Stimulated activated CD4-positive, alpha-beta T cell treated with anti-CD3 and anti-CD28 coated beads, Interleukin-1b, Interleukin-23, amount 100 ng/mL, for 24 hours (primary cell): ENCODE results near the gene HGFAC.

Source experiments
- DNase-seq, 4 experiments: peaks; one replicate each; pipeline ENCODE4 v3.0.0-alpha.2; 2020; ENCODE audit warnings: low read depth in 4 of 4, low spot score in 1 of 4

HGFAC gene

DNA sequence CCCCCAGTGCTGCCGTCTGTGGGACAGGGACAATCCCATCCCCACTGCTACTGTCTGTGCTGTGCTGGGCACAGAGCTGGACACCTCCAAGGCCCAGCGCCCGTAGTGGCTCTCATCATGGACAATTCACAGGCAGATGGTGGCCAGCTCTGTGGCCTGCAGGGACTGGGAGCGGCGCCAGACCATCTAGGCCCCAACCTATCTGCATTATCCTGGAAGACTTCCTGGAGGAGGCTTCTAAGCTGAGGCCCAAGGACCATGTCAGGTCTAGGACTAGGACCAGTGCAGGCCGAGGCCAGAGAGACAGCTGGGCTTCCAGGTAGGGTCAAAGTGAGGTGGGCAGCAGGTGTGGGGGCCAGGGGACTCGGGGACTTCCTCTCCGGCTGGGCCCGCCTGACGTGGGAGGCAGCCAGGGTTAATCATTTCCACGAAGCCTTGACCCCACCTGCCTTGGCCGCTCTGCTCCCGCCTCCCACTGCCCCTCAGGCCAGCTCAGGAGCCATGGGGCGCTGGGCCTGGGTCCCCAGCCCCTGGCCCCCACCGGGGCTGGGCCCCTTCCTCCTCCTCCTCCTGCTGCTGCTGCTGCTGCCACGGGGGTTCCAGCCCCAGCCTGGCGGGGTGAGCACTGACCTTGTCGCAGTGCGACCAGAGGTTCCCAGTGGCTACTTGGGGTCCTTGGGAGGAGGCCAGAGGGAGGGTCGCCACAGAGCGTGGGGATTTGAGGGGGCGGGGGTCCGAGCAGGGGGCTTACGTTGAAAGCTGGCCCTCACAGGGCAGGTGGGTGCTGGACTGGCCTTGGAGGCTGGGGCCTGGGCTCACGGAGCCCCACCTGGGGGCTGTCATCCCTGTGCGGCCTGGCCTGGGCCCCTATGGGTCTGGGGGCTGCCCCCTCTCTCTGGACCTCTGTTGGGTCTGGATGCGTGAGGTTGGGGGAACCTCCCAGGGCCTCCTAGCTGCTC lies at the start of gene HGFAC:
HGFAC (plus strand) TSS at position 468 of the 959 bp plus-strand sequence; CDS start at position 502, 34 bp downstream.
- DNase-seq, result no peak

DNA sequence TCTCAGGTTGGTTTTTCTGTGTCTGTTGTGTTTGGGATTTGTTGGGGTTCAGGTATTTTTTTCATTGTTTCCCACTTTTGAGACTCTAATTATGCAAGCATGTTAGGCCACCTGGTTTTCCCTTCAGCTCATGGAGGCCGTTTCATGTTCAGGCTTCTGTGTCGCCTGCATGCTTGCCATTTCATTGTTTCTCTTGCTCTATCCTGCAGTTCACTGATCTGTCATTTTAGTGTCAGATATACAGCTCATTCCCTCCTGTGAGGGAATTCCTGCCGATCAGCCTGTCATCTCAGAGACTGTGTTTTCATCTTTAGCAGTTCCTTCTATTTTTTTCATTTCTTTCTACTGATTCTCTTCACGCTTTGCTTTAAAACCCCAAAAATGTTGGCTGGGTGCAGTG lies 49.4 kb upstream of the HGFAC start:
- no peak for DNase-seq

DNA sequence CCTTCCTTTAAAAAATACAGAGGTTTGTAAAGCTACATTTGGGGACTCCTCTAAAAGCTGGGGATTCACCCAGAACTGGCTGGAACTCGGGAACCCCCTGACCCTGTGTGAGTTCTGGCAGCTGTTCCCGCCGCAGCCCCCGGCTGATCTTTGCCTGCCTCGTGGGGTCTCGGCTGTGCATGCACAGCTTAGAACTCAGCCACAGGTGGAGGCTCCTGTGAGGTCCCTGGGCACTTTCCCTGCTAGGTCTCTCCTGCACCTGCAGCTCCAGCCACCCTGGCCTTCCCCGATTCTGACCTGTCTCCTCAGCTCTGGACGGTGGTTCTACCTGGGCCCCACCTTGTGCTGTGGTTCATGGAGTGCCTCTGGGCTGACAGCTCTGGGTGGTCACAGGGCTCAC lies 48.6 kb upstream of the HGFAC start:
- DNase-seq, result no peak

DNA sequence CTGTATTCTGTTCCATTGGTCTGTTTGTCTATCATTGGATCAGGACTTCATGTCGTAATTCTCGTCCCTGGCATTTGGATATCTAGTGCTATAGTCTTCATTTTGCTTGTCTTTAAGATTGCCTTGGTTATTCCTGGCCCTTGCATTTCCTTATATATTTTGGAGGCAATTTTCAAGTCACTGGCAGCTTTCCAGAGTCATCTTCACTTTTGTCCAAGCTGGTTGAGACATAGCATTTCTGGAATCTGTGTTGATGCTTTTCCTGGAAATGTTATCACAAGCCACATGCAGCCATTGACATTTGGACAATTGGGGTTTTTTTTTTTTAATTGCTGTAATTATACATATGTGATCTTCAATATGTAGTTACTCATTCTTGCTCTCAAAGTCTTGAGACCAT lies 45.2 kb upstream of the HGFAC start:
- DNase-seq, result no peak

- no peak for DNase-seq
Observed at GRCh38 chr4:3397128-3397527, 44.6 kb upstream of the HGFAC start.

DNA sequence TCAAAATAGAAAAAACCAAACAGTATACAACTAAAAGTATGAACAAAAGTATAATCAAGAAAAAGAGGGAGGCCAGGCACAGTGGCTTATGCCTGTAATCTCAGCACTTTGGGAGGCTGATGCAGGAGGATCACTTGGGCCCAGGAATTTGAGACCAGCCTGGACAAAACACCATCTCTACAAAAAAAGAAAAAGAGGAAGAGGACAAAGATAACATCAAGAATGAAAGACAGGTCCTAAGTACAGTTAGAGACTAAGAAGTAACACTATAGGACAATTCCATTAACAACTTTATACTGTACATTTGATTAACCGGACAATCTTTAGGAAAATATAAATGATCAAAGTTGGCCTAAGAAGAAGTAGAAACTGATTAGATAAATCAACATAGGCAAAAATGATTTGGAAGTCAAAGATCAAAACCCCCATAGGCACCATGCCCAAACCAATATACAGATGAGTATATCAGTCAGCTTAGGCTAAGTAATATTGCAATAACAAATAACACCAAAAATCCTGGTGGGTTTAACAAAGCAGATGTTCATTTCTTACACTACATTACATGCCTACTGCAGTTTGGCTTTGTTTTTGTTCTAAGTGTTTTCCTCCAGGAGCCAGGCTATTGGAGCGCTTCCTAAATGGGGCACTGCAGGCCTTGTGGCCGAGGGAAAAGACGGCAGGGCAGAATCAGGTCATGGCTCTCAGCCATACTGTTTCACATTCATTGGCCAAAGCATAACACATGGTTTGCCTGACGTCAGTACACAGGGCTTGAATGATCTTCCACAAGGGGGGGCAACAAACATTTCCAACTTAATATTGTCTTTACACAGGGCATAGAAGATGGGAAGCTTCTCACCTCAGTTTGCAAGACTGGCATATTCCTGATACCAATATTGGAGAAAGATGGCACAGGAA lies 42.2 kb upstream of the HGFAC start:
- no peak for DNase-seq

DNA sequence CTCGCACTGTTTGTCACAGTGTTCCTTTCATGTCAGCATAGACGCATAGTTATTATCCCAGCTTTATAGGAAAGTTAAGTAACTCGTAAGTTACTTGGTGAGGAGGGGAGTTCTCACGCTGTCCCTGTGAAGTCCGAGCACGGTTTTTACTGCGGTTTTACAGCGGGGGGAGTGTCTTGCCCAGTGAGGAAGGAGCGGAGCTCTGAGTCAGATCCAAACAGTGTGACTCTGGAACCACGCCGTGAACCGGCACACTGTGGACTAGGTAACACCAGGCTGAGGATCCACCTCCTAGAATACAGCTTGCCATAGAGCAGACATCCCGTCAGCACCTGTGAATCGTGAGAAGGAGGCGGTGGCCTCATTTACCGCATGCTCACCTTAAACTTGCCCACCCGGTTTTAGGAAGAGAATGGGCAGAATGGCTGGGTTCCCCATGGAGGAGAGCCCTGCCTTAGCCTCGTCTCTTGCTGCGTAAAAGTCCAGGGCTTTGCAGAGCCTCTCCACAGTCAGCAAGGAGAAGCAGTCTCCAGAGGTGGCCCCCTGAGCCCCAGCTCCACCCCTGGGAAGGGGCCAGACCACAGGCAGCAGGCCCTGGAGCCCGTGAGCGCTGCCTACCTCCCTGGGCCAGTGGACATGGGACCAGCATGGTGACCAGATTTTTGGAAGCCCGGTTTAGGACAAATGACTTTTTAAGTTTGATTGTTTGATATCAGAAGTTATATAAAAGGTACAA lies 40.2 kb upstream of the HGFAC start:
- DNase-seq, result no peak

DNA sequence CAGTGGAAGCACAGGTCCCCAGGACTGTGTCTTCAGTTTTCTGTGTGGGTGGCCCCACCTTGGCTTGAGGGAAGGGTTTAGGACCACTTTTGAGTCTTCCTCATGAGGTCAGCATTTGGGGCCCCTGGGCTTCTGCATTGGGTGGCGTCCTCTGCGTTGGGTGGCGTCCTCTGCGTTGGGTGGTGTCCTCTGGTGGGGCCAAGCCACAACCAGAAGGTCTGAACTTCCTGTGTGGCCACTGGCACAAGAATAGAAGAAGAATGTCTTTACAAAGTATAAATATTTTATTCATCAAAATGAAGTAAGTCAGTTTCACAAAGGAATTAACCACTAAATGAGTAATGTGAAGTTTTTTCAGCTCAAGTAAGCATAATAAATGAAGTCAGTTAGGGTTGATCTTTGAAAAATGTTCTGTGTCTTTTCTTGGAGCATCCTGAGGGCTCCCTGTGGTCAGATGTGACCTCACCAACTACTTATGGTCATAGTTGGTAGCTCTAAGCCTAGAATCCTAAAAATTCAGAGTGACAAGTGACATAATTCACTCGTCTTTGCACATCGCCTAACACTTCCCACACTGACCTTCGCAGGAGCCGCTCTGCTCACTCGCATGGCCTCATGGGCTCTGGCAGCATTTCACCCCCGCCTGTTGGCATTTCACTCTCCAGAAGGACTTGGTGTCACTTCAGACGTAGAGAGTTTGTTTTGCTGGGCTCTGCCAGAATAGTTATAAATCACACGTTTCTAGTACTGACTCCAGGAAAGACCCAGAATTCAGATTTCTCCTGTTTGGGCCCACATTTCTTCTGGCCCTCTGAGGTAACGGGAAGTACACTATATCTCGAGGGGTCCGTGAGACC lies 39.0 kb upstream of the HGFAC start:
- DNase-seq, result no peak

DNA sequence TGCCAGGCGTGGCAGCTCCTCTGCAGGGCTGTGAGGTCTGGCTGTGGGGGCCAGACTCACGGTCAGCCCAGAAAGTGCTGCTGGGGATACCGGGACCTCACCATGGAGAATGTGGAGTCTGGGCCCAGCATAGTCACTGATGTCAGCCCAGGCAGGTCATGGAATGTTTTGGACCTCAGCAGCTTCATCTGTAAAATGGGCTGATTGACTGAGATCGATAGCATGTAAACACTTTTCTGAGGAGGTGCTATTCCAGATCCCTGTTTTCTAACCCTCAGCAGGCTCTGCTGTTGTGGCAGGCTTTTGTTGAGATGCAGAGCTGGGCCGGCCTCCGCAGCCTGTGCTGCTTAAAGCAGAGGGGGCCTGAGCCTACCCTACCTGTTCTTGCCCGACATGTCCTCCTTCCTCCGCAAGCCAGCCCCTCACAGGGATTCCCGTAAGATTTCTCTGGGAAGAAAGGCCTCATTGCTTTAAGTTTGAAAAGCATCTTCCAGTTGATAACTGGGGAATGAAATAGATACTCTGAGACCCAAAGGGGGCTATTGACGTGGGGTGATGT lies 38.3 kb upstream of the HGFAC start:
- no peak for DNase-seq

DNA sequence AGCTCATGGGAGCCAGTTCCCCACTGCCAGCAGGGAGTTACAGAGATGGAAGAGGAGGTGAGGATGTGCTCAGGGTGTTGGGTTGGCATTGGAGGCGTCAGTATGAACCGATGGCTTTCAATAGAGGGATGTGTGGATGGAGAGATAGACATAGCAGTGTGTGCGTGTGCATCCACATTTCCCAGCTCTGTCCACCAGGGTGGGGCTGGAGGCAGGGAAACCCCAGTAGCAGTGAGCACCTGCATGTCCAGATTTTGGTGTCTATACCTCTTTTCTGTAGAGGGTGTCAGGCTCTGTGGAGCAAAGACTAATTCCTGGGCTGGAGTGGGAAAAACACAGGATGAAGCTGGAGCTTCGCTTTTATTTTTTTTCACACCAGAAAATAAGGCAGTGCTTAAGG lies 37.2 kb upstream of the HGFAC start:
- no peak for DNase-seq

DNA sequence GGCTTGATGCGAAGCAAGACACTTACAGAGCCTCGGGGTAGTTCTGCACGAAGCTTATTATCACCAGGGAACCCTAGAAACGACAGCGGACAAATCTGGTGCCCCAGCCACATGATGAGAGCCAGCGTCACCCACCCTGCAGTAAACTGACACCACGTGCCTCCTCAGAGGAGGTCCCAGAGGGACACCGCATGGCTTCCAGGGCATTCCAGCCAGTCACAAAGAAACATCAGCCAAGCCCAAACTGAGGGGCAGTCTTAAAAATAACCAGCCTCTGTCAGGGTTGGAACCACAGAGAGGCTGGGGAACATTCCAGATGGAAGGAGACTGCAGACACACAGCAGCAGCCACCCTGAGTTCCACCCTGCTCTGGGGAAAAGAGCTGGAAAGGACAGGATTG lies 36.6 kb upstream of the HGFAC start:
- no peak for DNase-seq

DNA sequence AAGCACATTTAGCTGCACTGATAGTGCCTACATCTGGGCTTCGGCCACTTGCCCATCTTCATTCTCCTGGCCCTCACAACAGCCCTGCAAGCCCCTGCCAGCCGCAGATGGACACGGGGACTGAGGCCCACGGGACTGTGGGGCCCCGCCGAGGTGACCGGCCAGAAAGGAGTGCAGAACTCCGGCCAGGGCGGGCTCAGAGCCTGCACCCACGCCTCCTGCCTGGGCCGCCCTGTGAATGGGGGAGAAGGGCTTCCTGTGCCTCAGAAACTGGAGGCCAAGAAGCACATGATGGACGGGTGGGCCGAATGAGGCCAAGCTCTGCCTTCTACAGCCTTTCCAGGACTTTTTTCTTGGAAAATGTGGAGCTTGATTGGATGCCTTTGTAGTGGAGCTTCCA lies 35.7 kb upstream of the HGFAC start:
- DNase-seq, result no peak

GRCh38 chr4:3406431-3406830 lies 35.3 kb upstream of the HGFAC start:
- DNase-seq, result no peak

GRCh38 chr4:3407171-3407771 lies 34.5 kb upstream of the HGFAC start:
- no peak for DNase-seq

DNA sequence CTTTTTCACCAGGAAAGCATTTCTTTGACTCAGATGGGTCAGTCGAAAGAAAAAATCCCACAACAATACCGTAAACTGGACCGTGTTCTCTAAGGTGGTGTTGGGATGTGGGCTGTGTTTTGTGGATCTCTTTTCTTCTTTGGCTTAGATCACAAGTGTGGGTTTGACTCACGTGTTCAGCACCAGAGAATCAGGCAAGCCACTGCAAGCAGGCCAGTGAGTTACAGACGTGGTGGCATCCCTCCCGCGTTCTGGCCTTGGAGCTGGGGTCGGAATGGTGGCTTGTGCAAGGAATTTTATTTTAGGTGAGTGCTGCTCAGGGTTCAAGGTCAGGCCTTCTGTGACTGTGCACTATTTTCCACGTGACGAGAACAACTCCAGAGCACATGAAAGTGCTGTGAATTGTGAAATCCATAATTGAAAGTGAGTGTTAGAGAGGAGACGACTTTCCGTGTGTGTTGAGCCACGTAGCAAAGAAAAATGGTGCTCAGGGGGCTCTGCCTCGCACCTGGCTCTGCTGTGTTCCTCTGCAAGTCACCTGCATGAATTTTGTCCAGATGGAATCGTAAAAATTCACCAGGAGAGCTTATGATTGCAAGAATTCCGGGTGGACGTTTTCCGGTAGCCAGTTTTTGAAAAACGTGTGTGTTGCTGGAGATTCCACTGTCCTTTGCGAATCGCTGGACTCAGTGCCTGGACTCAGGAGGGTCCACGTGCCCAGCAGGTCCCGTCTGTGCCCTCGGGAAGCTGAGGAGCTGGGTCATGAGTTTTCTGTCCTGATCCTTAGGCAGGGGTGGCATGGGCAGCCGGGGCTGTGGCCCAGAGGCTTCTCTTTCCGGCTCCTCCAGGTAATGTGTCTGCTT lies 33.6 kb upstream of the HGFAC start:
- no peak for DNase-seq

DNA sequence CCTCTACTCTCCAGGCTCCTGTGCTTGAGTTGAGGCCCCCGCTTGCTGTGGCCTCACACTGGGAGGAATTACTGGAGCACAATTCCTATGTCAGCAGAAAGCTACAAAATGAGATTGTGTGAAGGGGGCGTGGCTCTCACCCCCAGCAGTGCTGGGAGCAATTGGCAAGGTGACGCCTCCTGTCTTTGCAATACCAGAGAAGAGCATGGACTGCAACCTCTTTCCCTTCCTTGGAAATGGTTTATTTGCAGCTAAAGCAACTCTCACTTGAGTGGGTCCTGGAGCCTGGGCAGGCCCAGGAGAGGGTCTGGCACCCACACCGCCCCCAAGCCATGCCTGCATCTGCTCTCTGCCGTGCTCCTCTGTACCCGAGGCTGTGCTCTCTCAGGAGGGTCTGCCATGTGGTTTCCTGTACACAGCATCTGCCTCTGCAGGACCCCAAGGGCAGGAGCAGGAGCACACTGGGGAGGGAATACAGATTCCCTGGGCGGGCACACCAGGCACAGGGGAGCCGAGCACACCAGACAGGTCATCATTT lies 32.9 kb upstream of the HGFAC start:
- no peak for DNase-seq

DNA sequence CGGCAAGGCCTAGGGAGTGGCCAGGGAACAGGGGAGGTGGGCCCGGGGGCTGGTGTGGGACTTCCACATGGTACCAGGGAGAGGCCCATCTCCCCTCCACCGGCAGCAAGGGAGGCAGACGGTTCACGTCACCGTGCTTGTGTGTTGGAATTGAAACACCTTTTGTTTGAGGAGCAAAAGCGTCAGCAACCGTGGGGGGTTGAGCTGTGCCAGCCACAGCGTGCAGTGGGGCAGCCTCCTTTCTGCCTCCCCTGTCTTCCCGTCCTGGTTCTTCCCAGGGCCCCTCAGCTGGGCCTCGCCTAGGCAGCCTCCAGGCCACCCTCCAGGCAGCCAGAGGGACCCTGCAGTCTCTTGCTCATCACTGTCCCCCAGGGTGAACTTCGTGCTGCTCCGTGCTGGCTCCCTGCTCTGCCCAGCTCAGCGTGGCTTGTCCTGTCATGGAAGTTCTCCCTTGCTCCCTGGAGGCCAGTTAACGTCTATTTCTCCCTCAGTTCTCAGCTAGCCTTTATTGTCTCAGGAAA lies 32.1 kb upstream of the HGFAC start:
- DNase-seq, result no peak
